SK-MEL-5 (cell line): ENCODE data around the gene DRGX. TPM values are rescaled to one million over a fixed set of nuclear protein-coding genes. Genes with fewer than 3 reads are reported as not detected.

Experiments
- DNase-seq: peaks from one replicate; pipeline ENCODE4 v3.0.0-alpha.2; 2016; ENCODE audit warnings: low read depth, low spot score
- in situ Hi-C: cut with HindIII; loops from 2 replicates; pipeline ENCODE4 v1.10.0; 2016; ENCODE audit warnings: low sequenced_read_pairs, high pct_unique_total_duplicates, low pct_unique_long_range_greater_than_20kb
- total RNA-seq: library from RNA; depleted of rRNA; stranded (reverse); fragments of >200 nt; shearing (Covaris generic); gene quantifications from 2 replicates; pipeline ENCODE4 v1.2.3, GENCODE V29; 2014; rRNA removed

The DRGX gene
- total RNA-seq, 1 experiment from 2014 or later, result not detected

DNA sequence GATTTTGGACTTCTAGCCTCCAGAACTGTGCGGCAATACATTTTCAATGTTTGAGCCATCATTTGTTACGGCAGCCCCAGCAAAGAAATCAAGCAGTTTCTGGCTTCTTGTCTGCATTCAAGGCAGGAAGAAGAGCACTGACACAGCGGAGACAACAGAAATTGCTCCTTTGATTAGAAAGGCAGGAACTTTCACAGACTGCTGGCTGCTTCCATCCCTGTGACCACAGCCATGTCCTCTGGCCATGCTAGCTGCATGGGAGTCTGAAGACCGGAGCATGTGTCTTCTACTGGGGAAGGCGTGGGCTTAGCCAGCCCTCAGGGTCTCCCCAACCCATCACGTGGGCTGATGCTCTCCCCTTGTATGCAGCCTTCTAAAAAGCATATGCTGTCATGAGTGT, 77.9 kb downstream of the DRGX start:
- DNase-seq, result no peak
- in situ Hi-C loops, result no loop called here

DNA sequence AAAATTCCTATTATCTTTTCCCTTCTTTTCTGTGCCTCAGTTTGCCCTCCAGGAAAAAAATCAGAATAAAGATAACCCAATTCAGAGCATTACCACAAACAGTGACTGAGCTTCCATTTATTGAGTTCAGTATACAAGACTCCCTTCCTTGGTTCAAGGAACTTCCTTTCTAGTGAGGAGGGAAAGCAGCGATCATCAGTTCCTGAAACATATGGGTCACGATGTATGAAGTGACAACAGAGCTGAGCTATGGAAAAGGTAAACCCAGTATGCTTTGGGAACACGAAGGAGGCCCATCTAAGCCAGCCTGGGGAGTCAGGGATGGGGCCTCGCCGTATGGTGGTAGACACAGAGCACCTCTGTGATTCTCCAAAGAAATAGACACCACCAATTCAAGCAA, 81.1 kb downstream of the DRGX start:
- in situ Hi-C loops, result no loop called here
- DNase-seq, result no peak

Other genes starting within 250 kb of the DRGX start
- not detected in 2 replicates for gene TMEM273, start 207.7 kb downstream of the DRGX start, total RNA-seq
- gene C10orf71, start 96.9 kb downstream of the DRGX start, total RNA-seq, result not detected in 2 replicates
- 11.4 and 16.1 TPM in 2 replicates for gene ERCC6, start 143.0 kb upstream of the DRGX start, total RNA-seq
- 0.11 TPM in 1 of 2 replicates, not detected in the other for gene SLC18A3, start 214.2 kb upstream of the DRGX start, total RNA-seq
- not detected in 2 replicates for gene CHAT, start 217.9 kb upstream of the DRGX start, total RNA-seq